Activated T-cell treated with anti-CD3 and anti-CD28 coated beads, Interleukin-2, amount 50 U/mL, for 48 hours (primary cell): Measurements from ENCODE around the gene RNPEPL1.

Source experiments
- DNase-seq, 2 experiments: peaks; one replicate each; pipeline ENCODE4 v3.0.0-alpha.2; 2020

Gene RNPEPL1

GRCh38 chr2:240627736-240628506, 59.6 kb downstream of the RNPEPL1 start:
- DNase-seq, result no peak

- DNase-seq, result no peak
Measured at GRCh38 chr2:240628507-240628807, 60.2 kb downstream of the RNPEPL1 start.

- DNase-seq, result no peak
Measured at GRCh38 chr2:240628808-240629618, 60.7 kb downstream of the RNPEPL1 start.

DNA sequence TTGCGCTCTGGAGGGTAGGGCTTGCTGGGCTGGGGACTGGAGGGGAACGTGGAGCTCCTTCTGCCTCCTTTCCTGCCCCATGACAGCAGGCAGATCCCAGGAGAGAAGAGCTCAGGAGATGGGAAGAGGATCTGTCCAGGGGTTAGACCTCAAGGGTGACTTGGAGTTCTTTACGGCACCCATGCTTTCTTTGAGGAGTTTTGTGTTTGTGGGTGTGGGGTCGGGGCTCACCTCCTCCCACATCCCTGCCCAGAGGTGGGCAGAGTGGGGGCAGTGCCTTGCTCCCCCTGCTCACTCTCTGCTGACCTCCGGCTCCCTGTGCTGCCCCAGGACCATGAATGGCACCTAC, 61.3 kb downstream of the RNPEPL1 start:
- no peak for DNase-seq

GRCh38 chr2:240629968-240630770, 61.9 kb downstream of the RNPEPL1 start:
- DNase-seq, result no peak
